GM21737 (cell line): Measurements from ENCODE around the gene ACSL3.
"Not testable (repeated sequence)": the region's sequence is repeated elsewhere in the genome, so short reads cannot be mapped to it uniquely, and the experiment has no call there.

Experiments
- ATAC-seq: cut with Tn5 transposase; IDR thresholded peaks from one replicate; pipeline ENCODE4 v1.9.1; 2021; ENCODE audit warnings: mild to moderate bottlenecking, moderate library complexity; ENCODE audit not compliant: unreplicated experiment

ACSL3 gene

GRCh38 chr2:222907790-222908441 is 47.1 kb downstream of the ACSL3 start:
- ATAC-seq = no peak

GRCh38 chr2:222909286-222909685 is 48.5 kb downstream of the ACSL3 start:
- no peak for ATAC-seq

DNA sequence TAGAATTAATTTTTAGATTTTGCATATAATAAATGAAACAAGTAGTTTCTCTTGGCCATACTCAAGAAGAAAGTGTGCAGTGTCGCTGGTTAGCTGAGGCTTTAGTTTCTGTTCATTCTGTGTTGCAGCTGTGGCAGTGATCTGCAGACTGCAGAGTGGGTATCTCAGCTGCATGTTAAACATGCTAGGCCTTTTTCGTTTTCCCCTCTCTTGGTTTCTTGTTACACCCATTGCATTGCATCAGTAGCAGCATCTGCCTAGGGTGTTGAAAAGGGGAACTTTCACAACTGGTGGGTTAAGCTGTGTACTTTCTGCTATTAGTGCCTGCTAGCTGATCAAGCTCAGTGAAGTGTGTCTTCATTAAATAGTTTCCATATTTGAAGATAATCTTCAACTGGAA is 51.3 kb downstream of the ACSL3 start:
- peak; percentile 97 for ATAC-seq

- ATAC-seq = no peak
Measured at GRCh38 chr2:222912776-222913175, 51.9 kb downstream of the ACSL3 start.

GRCh38 chr2:222915092-222915957 is 54.5 kb downstream of the ACSL3 start:
- ATAC-seq = no peak

DNA sequence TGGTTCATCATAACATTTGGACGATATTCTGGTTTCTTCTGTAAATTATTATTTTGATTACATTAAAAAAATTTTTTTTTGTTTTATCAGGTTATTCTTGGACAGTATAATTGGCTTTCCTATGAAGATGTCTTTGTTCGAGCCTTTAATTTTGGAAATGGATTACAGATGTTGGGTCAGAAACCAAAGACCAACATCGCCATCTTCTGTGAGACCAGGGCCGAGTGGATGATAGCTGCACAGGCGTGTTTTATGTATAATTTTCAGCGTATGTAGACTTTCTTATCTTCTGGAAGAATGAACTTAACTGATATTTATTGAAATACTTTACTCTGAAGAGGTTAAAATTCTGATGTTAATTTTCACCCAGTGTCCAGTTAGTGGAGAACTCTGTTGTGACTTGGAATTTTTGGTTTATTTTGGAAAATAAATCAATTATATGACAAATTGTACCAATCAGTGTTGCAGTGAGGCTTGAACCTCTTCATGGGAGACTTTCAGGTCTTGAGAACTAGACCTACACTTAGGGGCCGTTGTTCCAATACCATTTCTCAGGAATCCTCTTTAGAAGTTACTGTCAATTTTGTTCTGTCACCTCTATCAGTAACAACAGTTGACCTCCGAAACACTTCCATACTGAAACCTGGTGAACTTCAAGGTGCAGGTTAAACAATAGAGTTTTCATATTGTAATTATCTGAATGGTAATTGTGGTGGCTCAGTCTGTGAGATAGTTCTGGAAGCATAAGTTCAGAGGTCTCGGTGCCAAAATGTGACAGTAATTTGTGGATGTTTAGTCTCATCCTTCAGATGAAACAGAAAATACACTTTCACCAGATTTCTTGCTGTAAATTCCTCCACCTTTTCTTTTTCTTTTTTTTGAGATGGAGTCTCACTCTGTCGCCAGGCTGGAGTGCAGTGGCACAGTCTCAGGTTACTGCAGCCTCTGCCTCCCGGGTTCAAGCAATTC is 55.7 kb downstream of the ACSL3 start:
- no peak for ATAC-seq

DNA sequence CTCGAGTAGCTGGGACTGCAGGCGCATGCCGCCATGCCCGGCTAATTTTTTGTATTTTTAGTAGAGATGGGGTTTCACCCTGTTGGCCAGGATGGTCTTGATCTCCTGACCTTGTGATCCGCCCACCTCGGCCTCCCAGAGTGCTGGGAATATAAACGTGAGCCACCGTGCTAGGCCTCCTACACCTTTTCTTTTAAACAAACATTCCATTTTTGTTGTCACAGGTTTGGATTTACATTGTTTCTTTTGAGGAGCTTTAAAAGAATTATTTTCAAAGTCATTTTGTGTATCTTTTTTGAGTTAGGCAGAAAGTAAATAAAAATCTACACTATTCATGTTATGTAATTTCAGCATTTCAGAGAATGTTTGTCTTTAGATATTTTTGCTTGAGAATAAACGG is 56.4 kb downstream of the ACSL3 start:
- not testable (repeated sequence) for ATAC-seq

DNA sequence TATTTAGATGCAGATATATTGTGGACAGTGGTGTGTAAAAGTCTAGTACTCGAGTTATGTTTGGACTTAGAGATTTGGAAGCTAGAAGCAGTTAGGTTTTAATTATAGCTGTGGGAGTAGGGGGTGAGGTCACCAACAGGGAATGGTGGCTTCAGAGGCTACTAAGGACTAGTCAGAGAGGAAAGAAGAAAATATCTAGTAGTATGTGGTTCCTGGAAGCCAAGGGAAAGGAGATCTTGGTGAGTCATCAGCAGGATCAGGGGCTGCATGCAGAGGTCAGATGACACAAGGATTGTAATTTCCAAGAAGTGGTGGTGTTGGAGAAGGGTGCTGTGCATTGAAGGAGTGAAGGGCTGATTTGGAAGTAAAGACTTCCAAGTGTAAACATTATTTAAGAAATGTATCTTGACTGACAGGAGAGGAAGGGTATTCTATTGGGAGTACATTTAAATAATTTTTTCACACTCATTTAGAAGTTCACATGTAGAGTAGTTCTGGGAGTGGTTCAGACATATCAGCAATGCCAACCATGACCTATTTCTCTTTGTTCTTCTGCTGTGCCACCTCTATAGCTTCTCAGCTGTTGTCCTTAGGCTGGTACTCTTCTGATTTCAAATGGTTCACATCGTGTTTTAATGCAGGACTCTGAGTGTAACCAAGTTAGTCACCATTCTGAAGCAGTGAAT is 59.1 kb downstream of the ACSL3 start:
- no peak for ATAC-seq

DNA sequence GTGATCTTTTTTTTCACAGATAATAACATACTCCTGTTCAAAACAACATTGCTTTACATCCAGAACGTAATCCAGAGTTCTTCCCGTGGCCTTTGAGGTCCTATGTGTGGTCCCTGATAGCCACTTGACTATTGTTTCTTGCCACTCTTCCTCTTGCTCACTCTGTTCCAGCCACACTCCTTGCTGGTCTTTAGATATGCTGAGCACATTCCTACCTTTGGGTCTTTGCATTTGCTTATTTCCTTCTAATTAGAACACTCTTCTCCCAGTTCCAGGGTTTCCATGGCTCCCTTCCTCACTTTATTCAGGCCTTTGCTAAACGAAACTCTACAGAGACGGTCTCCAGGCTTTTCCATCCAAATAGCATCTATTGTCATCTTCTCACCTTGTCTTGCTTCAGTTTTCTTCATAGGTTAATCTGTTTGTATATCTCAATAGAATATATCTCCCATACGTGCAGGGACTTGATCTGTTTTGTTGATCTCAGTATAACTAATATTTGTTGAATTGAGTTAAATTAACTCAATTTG is 59.9 kb downstream of the ACSL3 start:
- ATAC-seq = no peak

DNA sequence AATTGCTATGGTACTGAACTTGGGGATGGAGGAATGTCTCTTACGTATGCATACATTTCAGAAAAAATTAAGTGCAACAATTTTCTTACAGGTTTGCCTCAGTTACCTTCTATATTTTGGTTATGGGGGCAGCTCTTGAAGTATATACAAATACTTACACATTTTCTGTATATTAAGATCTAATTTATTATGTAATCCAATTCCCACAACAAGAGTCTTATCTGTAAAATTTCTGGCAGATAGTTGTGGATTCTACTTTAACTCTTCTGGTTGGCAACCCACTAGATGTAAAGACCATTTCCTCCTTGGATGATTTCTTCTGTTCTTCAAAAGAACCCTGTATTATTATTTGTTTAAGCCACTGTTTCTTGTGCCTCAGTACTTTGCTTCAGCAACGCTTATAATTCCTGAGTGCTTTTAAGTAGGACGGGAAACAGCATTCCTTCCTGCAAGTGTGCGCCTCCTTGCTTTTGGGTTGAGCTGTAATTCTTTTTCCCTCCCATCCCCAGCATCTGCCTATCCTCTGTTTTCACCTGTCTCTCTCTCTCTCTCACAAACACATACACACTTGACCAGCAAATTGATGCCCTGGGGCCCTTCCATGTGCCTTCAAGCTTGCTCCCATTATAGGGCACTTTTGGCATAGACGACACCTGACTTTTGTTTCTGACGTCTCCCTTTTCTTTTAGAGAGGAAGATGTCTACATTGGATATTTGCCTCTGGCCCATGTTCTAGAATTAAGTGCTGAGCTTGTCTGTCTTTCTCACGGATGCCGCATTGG is 61.4 kb downstream of the ACSL3 start:
- ATAC-seq = no peak

DNA sequence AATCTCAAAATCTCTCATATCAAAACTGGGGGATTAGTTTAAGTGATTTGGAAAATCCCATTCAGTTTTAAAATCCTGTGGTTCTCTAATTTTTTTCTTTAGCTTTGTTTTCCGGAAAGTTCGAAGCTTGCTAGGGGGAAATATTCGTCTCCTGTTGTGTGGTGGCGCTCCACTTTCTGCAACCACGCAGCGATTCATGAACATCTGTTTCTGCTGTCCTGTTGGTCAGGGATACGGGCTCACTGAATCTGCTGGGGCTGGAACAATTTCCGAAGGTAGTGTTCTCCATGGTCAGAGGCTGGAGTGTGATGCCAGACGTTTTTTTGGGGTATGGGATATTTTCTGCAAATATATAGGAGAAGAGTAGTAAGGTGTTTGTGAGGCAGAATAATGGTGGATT is 66.1 kb downstream of the ACSL3 start:
- ATAC-seq = no peak

DNA sequence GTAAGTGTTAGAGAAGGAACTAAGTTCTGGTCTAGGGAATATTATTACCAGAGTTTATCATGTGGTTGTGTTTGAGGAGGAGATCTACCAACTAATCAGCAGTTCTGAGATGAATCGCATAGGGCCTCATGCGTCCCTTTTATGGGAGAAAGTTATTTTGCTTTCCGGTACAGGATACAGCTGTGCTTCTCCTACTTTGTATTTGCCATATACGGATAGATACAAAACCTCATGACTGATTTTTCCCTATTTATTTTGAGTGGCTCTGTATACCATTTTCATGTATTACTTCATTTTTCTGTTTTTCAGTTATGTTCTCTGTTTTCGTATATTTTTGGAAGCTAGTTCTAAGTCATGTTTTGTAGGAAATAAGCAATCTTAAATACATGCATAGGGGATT is 66.8 kb downstream of the ACSL3 start:
- no peak for ATAC-seq

GRCh38 chr2:222928335-222928734 is 67.5 kb downstream of the ACSL3 start:
- no peak for ATAC-seq

DNA sequence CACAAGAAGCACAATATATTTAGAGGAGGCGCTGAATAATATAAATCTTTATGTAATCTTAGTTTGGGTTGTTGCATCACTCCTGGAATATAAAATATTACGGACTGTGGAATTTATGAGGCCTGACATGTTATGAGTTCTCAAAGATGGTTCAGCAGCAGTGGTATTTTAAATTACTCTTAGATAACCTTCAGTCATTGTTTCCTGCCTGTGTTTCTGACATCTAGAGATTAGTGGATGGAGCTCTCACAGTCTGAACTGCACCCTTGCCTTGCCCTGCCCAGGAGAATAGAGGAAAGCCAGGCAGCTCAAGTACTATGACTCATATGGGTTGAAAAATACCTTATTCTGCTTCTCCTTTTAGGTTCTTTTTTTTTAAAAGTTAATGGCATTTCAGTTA is 70.0 kb downstream of the ACSL3 start:
- no peak for ATAC-seq

- no peak for ATAC-seq
Measured at GRCh38 chr2:222931659-222932058, 70.8 kb downstream of the ACSL3 start.

- ATAC-seq = no peak
Measured at GRCh38 chr2:222933458-222933857, 72.6 kb downstream of the ACSL3 start.

GRCh38 chr2:222935688-222936298 is 75.0 kb downstream of the ACSL3 start:
- ATAC-seq = no peak

GRCh38 chr2:222936705-222937104 is 75.9 kb downstream of the ACSL3 start:
- ATAC-seq = no peak

DNA sequence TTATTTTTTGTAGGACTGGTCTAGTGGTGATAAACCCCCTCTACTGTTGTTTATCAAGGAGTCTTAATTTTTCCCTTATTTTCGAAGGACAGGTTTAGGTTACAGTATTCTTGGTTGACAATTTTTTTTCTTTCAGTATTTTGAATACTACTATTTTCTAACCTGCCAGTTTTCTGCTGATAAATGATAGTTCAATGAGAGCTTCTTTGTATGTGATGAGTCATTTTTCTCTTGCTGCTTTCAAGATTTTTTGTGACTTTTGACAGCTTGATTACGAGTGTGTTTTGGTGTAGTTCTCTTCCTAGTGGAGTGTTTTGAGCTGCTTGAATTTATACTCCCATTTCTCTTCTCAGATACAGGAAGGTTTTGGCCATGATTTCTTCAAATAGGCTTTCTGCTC is 77.5 kb downstream of the ACSL3 start:
- no peak for ATAC-seq
